Motor neuron (in vitro differentiated cells): ENCODE measurements around the gene RHD. TPM values are rescaled to one million over a fixed set of nuclear protein-coding genes. Genes with fewer than 3 reads are reported as not detected.
"Not testable (repeated sequence)": the region's sequence is repeated elsewhere in the genome, so short reads cannot be mapped to it uniquely, and the experiment has no call there.

Experiments used
- ATAC-seq, 8 experiments: fragments of 200-7000 bp; cut with Tn5 transposase; replicated peaks in 6 of 8; 2 replicates each; pipeline ENCODE4 v1.8.0; 2021; ENCODE audit warnings: mild to moderate bottlenecking in 8 of 8, moderate library complexity in 8 of 8
- H3K27ac ChIP-seq, 2 donors: fragments of 250-450 bp; sonication (Bioruptor Pico); 2 replicates each; pipeline ENCODE4 v1.9.0; 2021; ENCODE audit warnings: antibody characterized with exemption in 2 of 2, mild to moderate bottlenecking in 2 of 2, moderate library complexity in 1 of 2
- H3K4me1 ChIP-seq, 2 donors: fragments of 250-450 bp; sonication (Bioruptor Pico); replicated peaks in 1 of 2; 2 replicates each; pipeline ENCODE4 v1.6.1; 2021; ENCODE audit warnings: antibody characterized with exemption in 2 of 2, mild to moderate bottlenecking in 2 of 2, moderate library complexity in 1 of 2
- H3K4me3 ChIP-seq, 5 donors: fragments of 250-450 bp; sonication (Bioruptor Pico); 2 replicates each; pipeline ENCODE4 v1.9.0; 2021; ENCODE audit warnings: antibody characterized with exemption in 5 of 5, mild to moderate bottlenecking in 5 of 5, moderate library complexity in 4 of 5
- WGBS, 10 experiments: fragments of 450-650 bp; shearing (Covaris generic); methylation state at CpG; one replicate each; pipeline ENCODE4 v1.0.0; 2022; 5-methylcytosine and 5-hydroxymethylcytosine counted together
- in situ Hi-C, 9 experiments: fragments of 400-800 bp; cut with MboI; loops; one replicate each; pipeline ENCODE4 v1.15.0; 2021; ENCODE audit warnings: low sequenced_read_pairs in 9 of 9, low pct_unique_long_range_greater_than_20kb in 2 of 9; ENCODE audit not compliant: unreplicated experiment in 9 of 9
- total RNA-seq, 8 experiments: library from RNA; unstranded; fragments of 300-600 nt; gene quantifications; 2 replicates each; pipeline versions ENCODE4 v1.2.3 to v1.2.4, GENCODE V29; 2022

Gene RHD
- total RNA-seq, 8 experiments from 2014 or later: 0.10 to 1.1 (median 0.44) TPM

DNA sequence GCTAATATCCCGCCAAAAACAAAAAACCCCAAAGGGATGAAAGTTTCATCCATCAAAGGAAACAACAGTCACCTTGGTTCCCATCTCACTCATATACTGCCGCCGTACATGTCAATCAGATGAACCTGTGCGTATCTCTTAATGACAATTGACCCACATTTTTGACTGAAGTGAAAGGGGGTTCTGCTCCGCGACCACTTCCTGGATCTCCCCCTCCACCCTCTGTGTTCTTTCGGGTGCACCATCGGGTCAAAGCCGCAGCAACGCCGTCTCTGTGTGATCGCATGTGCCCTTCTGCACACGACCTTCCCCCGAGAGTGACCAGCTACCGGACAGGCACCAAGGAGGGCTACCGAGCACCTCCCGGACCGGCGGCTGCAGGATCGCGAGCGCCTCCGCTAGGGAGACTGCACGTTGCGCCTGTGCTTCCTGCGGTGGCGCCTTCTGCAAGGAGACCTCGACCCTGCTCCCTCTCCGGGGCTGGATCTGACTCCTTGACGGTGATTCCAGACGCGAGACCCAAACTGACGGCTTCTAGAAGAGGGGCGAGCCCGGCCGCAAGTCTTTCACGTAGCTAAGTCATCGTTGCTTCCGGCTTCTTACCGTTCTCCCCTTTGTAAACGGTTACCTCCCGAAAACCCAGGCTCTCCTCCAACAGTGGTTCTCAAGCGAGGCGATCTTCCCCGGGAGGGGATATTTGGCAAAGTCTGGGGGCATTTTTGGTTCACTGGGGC lies 5.6 kb upstream of the RHD start:
- peak; percentile 61 to 75 (median 74) for ATAC-seq
- H3K27ac ChIP-seq, in situ Hi-C loops, H3K4me1 ChIP-seq: not testable (repeated sequence)
- WGBS, 10 experiments: no CpG with 5 or more reads among the region's 45 CpGs
- H3K4me3 ChIP-seq: peak overlapping the region; percentile 28 to 95 (median 64)

DNA sequence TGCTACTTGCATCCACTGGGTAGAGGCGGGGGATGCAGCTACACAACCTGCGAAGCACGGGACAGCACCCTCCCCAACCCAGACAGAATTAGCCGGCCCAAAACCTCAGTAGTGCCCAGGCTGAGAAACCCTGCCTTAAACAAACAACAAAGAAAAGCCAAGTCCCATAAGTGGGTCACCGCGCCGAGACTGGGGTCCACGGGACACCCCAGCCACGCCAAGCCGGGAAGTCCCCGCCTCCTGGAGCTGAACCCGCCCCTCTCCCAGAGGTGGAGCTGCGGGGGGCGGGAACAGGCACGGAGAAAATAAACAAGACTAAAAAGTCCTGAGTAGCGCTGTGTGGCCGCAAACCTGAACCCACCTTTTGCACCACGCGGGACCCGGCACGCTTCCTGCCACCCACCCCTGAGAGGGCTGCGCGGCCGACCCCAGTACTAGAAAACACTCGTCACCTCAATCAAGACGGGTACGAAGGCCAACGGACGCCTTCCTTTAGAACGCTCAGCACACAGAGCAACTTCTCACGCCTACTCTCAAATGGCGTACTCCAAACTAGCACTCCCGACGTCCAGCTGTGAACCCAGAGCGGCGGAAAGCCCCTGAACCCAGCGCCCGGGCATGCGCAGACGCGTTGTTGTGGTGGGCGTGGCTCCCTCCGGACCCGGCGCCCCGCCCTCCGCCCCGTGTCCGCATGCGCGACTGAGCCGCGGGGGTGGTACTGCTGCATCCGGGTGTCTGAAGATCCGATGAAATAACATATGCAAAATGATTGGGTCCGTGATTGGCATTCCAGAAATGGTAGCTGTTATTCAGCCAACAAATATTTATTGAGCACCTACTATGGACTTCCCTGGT lies 4.8 kb upstream of the RHD start:
- H3K27ac ChIP-seq, in situ Hi-C loops, H3K4me1 ChIP-seq: not testable (repeated sequence)
- 0% methylated on average over 1 of the region's 56 CpGs; no CpG with 5 or more reads in 9 of the 10 experiments for WGBS, 10 experiments
- peak overlapping the region; percentile 22 to 34 (median 26) for H3K4me3 ChIP-seq
- peak; percentile 80 to 85 (median 82) for ATAC-seq

DNA sequence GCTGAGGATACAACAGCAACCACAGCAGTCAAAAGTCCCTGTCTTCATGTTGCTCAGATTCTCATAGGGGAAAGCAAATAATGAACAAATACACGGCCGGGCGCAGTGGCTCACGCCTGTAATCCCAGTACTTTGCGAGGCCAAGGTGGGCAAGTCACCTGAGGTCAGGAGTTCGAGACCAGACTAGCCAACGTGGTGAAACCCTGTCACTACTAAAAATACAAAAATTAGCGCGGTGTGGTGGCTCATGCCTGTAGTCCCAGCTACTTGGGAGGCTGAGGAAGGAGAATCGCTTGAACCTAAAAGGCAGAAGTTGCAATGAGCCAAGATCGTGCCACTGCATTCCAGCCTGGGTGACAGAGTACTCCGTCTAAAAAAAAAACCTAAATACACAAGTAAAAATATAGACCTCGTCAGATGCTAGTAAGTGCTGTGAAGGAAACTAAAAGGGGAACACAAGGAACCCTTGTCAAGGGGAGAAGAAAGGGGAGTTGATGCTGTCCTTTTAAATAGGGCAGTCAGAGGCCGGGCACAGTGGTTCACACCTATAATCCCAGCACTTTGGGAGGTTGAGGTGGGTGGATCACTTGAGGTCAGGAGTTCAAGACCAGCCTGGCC lies 4.1 kb upstream of the RHD start:
- H3K27ac ChIP-seq, H3K4me1 ChIP-seq, ATAC-seq, in situ Hi-C loops: not testable (repeated sequence)
- H3K4me3 ChIP-seq: peak overlapping the region; percentile 22 to 34 (median 26)
- WGBS, 10 experiments: 59 to 100% (median 89%) methylated on average over 1 to 7 of the region's 14 CpGs; no CpG with 5 or more reads in 7 of the 10 experiments

DNA sequence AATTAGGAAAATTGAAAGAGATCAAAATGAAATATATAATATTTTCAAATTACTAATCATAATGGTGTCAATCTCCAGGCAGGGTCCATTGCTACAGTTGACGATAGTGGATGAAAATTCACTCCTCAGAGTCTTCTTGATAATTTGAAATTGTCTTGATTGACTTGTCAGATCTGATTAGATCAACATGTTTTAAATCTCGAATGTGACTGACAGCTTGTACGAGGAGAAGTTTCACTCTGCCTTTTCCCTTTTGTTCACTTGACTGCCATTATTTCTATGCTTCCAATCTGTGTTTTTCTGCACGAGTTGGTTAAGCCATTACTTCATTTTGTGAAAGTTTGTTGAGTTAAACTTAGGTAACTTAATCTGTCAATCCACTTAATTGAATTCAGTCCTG lies 3.3 kb downstream of the RHD start:
- 66 to 100% methylated on average over 1 to 3 of the region's 4 CpGs; no CpG with 5 or more reads in 8 of the 10 experiments for WGBS, 10 experiments
- in situ Hi-C loops, H3K4me1 ChIP-seq: not testable (repeated sequence)

DNA sequence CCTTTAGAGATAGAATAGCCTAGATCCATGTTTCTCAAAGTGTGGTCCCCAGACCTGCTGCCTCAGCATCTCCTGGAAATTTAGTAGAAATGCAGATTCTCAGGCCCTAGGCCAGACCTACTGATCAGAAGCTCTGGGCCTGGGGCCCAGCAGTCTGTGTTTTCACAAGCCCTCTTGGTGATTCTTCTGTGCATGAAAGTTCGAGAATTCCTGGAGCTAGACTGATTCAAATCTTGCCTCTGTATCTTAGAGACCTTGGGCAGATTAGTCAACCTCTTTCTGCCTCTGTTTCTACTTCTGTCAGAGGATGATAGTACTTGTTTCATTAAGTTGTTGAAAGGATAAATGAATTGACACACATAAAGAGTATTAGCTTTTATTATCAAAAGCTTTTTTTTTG lies 5.0 kb downstream of the RHD start:
- H3K4me3 ChIP-seq, in situ Hi-C loops, ATAC-seq, H3K27ac ChIP-seq, H3K4me1 ChIP-seq: not testable (repeated sequence)
- no CpG with 5 or more reads among the region's 1 CpG for WGBS, 10 experiments

More for the DNA sequence above, 3.3 kb downstream of the RHD start:
- H3K27ac ChIP-seq, H3K4me3 ChIP-seq, ATAC-seq: not testable (repeated sequence)

DNA sequence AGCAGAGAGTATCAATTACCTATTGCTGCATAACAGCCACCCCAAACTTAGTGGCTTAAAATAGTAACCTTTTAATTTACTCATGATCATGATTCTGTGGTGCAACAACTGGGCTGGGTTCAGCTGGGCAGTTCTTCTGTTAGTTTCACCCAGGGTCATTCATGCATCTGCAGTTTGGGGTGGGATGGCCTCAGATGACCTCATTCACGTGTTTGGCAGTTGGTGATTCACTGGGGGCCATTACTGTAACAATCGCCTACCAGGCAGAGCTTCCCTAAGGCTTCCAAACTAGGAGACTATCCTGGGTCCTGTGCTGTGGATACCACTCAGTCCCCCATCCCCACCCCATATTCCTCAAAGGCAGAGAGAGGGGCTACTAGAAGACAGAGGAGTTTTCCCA lies 6.0 kb downstream of the RHD start:
- in situ Hi-C loops, H3K4me3 ChIP-seq, H3K4me1 ChIP-seq, H3K27ac ChIP-seq: not testable (repeated sequence)
- peak in 1 of 8 experiments; percentile 70 for ATAC-seq
- no CpG with 5 or more reads among the region's 2 CpGs for WGBS, 10 experiments

DNA sequence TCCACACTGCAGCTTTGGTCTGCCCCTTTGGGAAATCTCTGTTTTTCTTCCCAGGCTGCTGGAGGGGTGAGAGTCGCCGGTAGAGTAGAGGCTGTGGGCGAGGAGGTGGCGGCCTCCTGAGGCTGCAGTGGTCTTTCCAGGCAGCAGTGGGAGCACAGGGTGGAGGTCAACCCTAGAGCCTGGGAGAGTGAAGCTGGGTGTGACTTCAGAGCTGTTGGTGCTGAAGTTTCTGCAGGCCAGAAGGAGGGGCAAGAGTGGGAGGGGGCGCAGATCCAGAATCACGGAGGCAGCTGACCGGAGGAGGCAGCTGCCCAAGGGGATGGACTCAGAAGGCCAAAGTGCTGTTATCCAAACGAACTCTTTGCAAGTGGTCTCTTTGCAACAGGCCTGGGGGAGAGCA lies 6.5 kb downstream of the RHD start:
- H3K4me3 ChIP-seq, in situ Hi-C loops, H3K27ac ChIP-seq, H3K4me1 ChIP-seq: not testable (repeated sequence)
- WGBS, 10 experiments: no CpG with 5 or more reads among the region's 8 CpGs
- peak in 1 of 8 experiments; percentile 31 for ATAC-seq

DNA sequence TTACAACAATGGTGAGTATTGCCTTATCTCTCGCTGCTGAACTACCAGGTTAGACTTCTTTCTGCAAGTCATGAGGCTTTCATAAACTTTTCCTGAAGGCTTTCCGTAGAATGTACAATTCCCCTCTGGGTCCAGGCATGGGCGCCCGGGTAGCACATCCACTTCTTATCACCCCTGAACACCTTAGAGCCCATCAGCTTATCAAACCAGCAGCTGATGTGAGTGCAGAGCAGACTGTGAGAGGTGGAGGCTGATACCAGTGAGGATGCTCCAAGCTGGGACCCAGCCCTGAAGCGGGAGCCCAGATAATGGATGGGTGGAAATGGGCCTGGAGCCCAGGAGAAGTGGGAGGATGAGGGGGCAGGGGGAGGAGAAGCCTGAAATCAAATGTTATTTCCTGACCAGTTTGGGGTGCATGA lies 7.4 kb downstream of the RHD start:
- ATAC-seq, H3K4me3 ChIP-seq, H3K27ac ChIP-seq, H3K4me1 ChIP-seq: not testable (repeated sequence)
- no CpG with 5 or more reads among the region's 5 CpGs for WGBS, 10 experiments
- in situ Hi-C loops: loop anchor here in 1 of 9 experiments (10.0 kb wide), 1 partner anchor 125 kb away; no protein-coding TSS in a partner anchor

DNA sequence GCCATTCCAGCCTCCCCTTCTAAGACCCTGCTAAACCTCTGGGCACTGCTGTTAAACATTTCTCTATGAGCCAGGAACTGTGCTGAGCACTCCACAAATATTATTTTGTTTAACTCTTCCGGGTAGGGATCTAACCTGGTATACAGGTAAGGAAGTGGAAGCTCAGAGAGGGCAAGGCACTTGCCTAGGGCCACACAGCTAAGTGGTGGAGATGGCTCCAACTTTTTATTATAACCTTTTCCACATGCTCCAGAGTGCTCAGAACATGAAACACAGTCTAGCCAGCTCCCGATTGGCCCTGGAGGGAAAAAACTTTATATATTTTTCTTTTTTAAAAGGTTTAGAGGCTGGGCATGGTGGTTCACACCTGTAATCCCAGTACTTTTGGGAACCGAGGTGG lies 13.6 kb downstream of the RHD start:
- ATAC-seq, H3K4me1 ChIP-seq, H3K27ac ChIP-seq, H3K4me3 ChIP-seq: not testable (repeated sequence)
- WGBS, 10 experiments: 50 to 83% (median 72%) methylated on average over 1 to 3 of the region's 3 CpGs; no CpG with 5 or more reads in 7 of the 10 experiments
- in situ Hi-C loops: loop anchor here in 1 of 9 experiments (10.0 kb wide), 1 partner anchor 119 kb away; no protein-coding TSS in a partner anchor

DNA sequence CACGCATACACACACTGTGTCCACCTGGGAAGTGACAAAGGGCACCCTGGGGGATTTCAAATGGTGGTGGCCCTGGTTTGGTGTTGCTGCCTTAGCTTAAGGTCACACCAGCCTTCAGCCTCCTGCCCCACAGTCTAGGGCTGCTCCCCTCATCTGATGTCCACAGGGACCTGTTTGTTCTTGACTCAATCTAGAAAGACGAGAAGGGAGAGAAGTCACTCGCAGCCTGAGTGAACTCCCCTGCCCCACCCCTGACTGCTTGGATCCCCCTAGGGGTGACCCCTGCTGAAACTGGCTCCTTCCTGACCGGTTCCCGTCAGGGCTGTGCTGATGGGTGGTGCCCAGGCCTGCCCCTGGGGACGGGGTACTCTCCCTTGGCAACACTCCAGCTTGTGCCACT lies 14.9 kb downstream of the RHD start:
- ATAC-seq: peak in 3 of 8 experiments; percentile 25 to 32 (median 30)
- not testable (repeated sequence) for H3K27ac ChIP-seq, H3K4me3 ChIP-seq, H3K4me1 ChIP-seq
- 90 to 100% (median 100%) methylated on average over 1 to 2 of the region's 6 CpGs; no CpG with 5 or more reads in 7 of the 10 experiments for WGBS, 10 experiments
- in situ Hi-C loops: loop anchor here in 1 of 9 experiments (10.0 kb wide), 1 partner anchor 118 kb away; no protein-coding TSS in a partner anchor

DNA sequence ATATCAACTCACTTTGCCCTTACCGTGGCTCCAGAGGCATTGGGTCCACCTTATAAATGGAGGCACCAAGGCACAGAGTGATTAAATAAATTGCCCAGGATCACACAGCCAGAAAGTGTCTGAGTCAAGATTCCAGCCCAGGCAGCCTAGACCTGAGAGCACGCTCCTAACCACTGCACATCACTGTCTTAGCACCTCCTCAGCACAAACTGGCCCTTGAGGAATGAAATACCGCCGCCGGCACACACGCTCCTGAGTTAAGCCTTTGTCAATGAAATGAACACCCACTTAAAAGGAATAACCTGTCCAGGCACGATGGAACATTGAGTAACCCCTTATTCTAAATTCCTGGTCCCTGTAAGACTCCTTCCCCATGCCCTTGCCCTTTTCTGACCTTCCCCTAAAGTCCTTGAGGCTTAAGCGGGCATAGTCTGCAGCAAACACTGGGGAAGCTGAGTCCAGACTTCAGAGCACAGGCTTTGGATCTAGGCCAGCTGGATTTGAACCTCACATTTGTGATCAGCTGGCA lies 16.3 kb downstream of the RHD start:
- ATAC-seq: not testable (repeated sequence)
- WGBS, 10 experiments: no CpG with 5 or more reads among the region's 8 CpGs
- in situ Hi-C loops: loop anchor here in 1 of 9 experiments (10.0 kb wide), 1 partner anchor 116 kb away; no protein-coding TSS in a partner anchor

DNA sequence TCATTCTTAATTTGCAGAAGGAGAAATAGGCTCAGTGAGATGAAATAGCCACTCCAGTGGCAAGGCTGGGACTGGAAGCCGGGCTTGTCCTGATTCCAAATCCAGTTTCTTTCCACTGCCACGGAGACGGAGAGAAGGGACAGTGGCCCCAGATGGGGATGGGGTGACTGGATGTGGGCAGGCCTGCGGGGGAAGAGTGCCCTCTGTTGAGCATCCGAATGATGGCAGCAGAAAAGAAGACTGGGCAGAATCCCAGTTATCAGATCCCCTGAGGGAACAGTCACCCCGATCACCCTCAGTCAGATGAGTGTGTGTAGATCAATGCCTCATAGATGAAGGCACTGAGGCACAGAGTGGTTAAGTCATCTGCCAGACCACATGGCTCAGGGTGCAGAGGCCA lies 17.7 kb downstream of the RHD start:
- H3K4me3 ChIP-seq, H3K4me1 ChIP-seq, in situ Hi-C loops, H3K27ac ChIP-seq: not testable (repeated sequence)
- WGBS, 10 experiments: no CpG with 5 or more reads among the region's 6 CpGs
- ATAC-seq: peak in 7 of 8 experiments; percentile 28 to 71 (median 41)

More for the DNA sequence above, 16.3 kb downstream of the RHD start:
- H3K4me3 ChIP-seq, H3K4me1 ChIP-seq, H3K27ac ChIP-seq: not testable (repeated sequence)
